SK-N-SH (cell line): Measurements from ENCODE around the gene TRIM8. TPM values are rescaled to one million over a fixed set of nuclear protein-coding genes. Genes with fewer than 3 reads are reported as not detected.

ENCODE experiments used
- CTCF ChIA-PET: fragments of 300-600, 350-600 bp; formaldehyde crosslinking; extraction: SDS; loops from one replicate; lab custom pipeline; 2021; lab: Yijun Ruan, JAX
- POLR2A ChIA-PET: fragments of 350-600 bp; sonication (Branson Sonifier 250); formaldehyde crosslinking; extraction: SDS; loops from one replicate; lab custom pipeline; 2020; ENCODE audit warnings: antibody characterized with exemption, inconsistent platforms; lab: Yijun Ruan, JAX
- DNase-seq: peaks from one replicate; pipeline ENCODE4 v3.0.0; 2012
- H2AFZ ChIP-seq: fragments of 200-600 bp; sonication (generic); 2 replicates; pipeline ENCODE4 v1.8.1; 2016; ENCODE audit warnings: antibody characterized with exemption, mild to moderate bottlenecking, low read depth
- H3F3A ChIP-seq: fragments of 200-600 bp; sonication (generic); replicated peaks from 2 replicates; pipeline ENCODE3; 2016; ENCODE audit warnings: antibody characterized with exemption, mild to moderate bottlenecking; ENCODE audit not compliant: insufficient read depth
- H3K27ac ChIP-seq, 2 experiments: fragments of 200-500 bp in 1 of 2; fragments of 200-600 bp in 1 of 2; sonication (Bioruptor generic) in 1 of 2; sonication (generic), shearing (Covaris generic) in 1 of 2; 2 replicates each; pipeline versions ENCODE4 v1.5.1 to v1.6.1; 2014 to 2016; ENCODE audit warnings: low read depth in 2 of 2, inconsistent platforms in 1 of 2, low read length in 1 of 2, mild to moderate bottlenecking in 1 of 2, mixed read lengths in 1 of 2
- H3K27me3 ChIP-seq: fragments of 200-600 bp; sonication (generic), shearing (Covaris generic); 2 replicates; pipeline ENCODE4 v1.6.1; 2016; ENCODE audit warnings: mixed run types; ENCODE audit not compliant: insufficient read depth
- H3K36me3 ChIP-seq, 2 experiments: fragments of 200-500 bp in 1 of 2; fragments of 200-600 bp in 1 of 2; sonication (Bioruptor generic) in 1 of 2; sonication (generic) in 1 of 2; replicated peaks in 1 of 2; 2 replicates each; pipeline versions ENCODE3 to v1.5.1; 2014 to 2016; ENCODE audit warnings: low read length in 1 of 2, mild to moderate bottlenecking in 1 of 2; ENCODE audit not compliant: insufficient read depth in 2 of 2, control insufficient read depth in 1 of 2
- H3K4me1 ChIP-seq, 2 experiments: fragments of 200-500 bp in 1 of 2; fragments of 200-600 bp in 1 of 2; sonication (Bioruptor generic) in 1 of 2; sonication (generic), shearing (Covaris generic) in 1 of 2; 2 replicates each; pipeline versions ENCODE4 v1.5.1 to v1.6.1; 2014 to 2016; ENCODE audit warnings: low read depth in 1 of 2, low read length in 1 of 2, mixed run types in 1 of 2; ENCODE audit not compliant: insufficient read depth in 2 of 2, control insufficient read depth in 1 of 2
- H3K4me2 ChIP-seq: fragments of 200-600 bp; sonication (generic), shearing (Covaris generic); 2 replicates; pipeline ENCODE4 v1.6.1; 2017; ENCODE audit warnings: mixed run types
- H3K4me3 ChIP-seq, 2 experiments: fragments of 200-500 bp in 1 of 2; fragments of 200-600 bp in 1 of 2; sonication (Bioruptor generic) in 1 of 2; sonication (generic), shearing (Covaris generic) in 1 of 2; 2 replicates each; pipeline versions ENCODE4 v1.5.1 to v1.8.1; 2014 to 2016; ENCODE audit warnings: low read depth in 2 of 2, inconsistent platforms in 1 of 2, low read length in 1 of 2, mild to moderate bottlenecking in 1 of 2, mixed read lengths in 1 of 2, moderate library complexity in 1 of 2
- H3K79me2 ChIP-seq: fragments of 200-600 bp; sonication (generic); 2 replicates; pipeline ENCODE4 v1.8.1; 2017; ENCODE audit warnings: mild to moderate bottlenecking; ENCODE audit not compliant: insufficient read depth
- H3K9ac ChIP-seq: fragments of 200-600 bp; sonication (generic); 2 replicates; pipeline ENCODE4 v1.6.1; 2017; ENCODE audit warnings: mixed run types
- H3K9me2 ChIP-seq: fragments of 200-600 bp; sonication (generic); 2 replicates; pipeline ENCODE4 v1.6.1; 2017; ENCODE audit warnings: mixed run types
- H3K9me3 ChIP-seq: fragments of 200-600 bp; sonication (generic); 2 replicates; pipeline ENCODE4 v1.6.1; 2017; ENCODE audit warnings: mixed run types, mild to moderate bottlenecking, moderate library complexity
- H4K20me1 ChIP-seq: fragments of 200-600 bp; sonication (generic); 2 replicates; pipeline ENCODE4 v1.6.1; 2017; ENCODE audit warnings: mild to moderate bottlenecking, mixed run types; ENCODE audit not compliant: insufficient read depth
- EP300 ChIP-seq, 2 experiments: IDR thresholded peaks; 2 replicates each; pipeline versions ENCODE4 v1.4.0 to v1.6.1; 2012; ENCODE audit warnings: borderline replicate concordance in 1 of 2, low read depth in 1 of 2, low read length in 1 of 2
- EZH2phosphoT487 ChIP-seq: fragments of 200-600 bp; sonication (generic); IDR thresholded peaks from 2 replicates; pipeline ENCODE4 v1.6.1; 2017; ENCODE audit warnings: low read depth, mixed run types, mild to moderate bottlenecking, antibody characterized with exemption, moderate library complexity, borderline replicate concordance
- FOSL2 ChIP-seq: IDR thresholded peaks from 2 replicates; pipeline ENCODE4 v1.4.0; 2012; ENCODE audit warnings: low read depth, mild to moderate bottlenecking, moderate library complexity, borderline replicate concordance
- IRF3 ChIP-seq: fragments of 150-350 bp; IDR thresholded peaks from 2 replicates; pipeline ENCODE4 v1.6.1; 2016; ENCODE audit warnings: mild to moderate bottlenecking, low read depth, low read length
- MEF2A ChIP-seq: IDR thresholded peaks from 2 replicates; pipeline ENCODE4 v1.4.0; 2012; ENCODE audit warnings: low read depth, borderline replicate concordance
- MXI1 ChIP-seq: IDR thresholded peaks from 2 replicates; pipeline ENCODE4 v1.6.1; 2012; ENCODE audit warnings: mild to moderate bottlenecking, low read depth, low read length, improper control_type of control experiment
- NFIC ChIP-seq: IDR thresholded peaks from 2 replicates; pipeline ENCODE4 v1.4.0; 2012; ENCODE audit warnings: borderline replicate concordance
- NRF1 ChIP-seq: IDR thresholded peaks from 2 replicates; pipeline ENCODE4 v1.6.1; 2012; ENCODE audit warnings: low read depth, mild to moderate bottlenecking, low read length
- RCOR1 ChIP-seq: fragments of 150-350 bp; IDR thresholded peaks from 2 replicates; pipeline ENCODE4 v1.6.1; 2017; ENCODE audit warnings: antibody characterized with exemption, low read length
- RXRA ChIP-seq: IDR thresholded peaks from 2 replicates; pipeline ENCODE4 v1.4.0; 2012; ENCODE audit warnings: low read depth, mild to moderate bottlenecking, borderline replicate concordance
- TCF12 ChIP-seq: IDR thresholded peaks from 2 replicates; pipeline ENCODE4 v1.4.0; 2012
- ZBTB33 ChIP-seq: IDR thresholded peaks from 2 replicates; pipeline ENCODE4 v1.4.0; 2012; ENCODE audit warnings: low read depth, borderline replicate concordance
- whole genome bisulfite sequencing: methylation state at CpG from one replicate; pipeline ENCODE4 v1.1.6; 2017; ENCODE audit warnings: low lambda C conversion rate; 5-methylcytosine and 5-hydroxymethylcytosine counted together
- polyA plus RNA-seq, 3 experiments: library from polyadenylated mRNA; depleted of rRNA; stranded (reverse); fragments of >200 nt; gene quantifications; 2 replicates each; pipeline ENCODE4 v1.2.3, GENCODE V29; 2012
- TF ChIP-seq, protein P1 (sequence below): IDR thresholded peaks from 2 replicates; pipeline ENCODE4; 2012
- TF ChIP-seq, protein P2 (sequence below): IDR thresholded peaks from 2 replicates; pipeline ENCODE4 v1.4.0; 2012; ENCODE audit warnings: low read depth, borderline replicate concordance

TRIM8 gene
- polyA plus RNA-seq, 1 of the 3 experiments (the other 2 are of a cell fraction): 108 TPM

DNA sequence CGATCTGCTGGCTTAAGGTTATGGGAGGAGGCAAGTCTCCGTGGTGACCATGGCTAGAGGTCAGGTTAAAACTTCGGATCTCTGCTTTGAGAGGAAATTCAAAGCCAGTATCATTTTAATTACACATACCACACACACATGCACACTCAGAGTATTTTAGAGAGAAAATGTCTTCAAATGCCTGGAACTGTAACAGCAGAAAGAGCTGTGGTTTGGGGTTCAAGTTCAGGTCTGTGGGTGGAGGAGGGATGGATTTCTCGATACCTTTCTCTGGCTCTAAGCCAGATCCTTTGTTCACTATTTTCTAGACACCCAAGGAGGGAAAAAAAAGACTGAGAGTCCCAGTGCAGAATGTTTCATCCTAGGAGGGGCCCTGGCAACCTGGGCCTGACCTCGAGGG lies 37.4 kb downstream of the TRIM8 start:
- H3K79me2 ChIP-seq: no peaks in the 10 kb centered on the region
- no peak for DNase-seq
- ChIA-PET CTCF (no interaction called here), POLR2A (no interaction called here)
- H3K4me3 ChIP-seq: no peak overlapping the region
- no peak overlapping the region for H2AFZ ChIP-seq
- H3K9me2 ChIP-seq: no peaks in the 10 kb centered on the region
- H3K9ac ChIP-seq: no peak overlapping the region
- peaks cover 8 to 24% of the 10 kb centered on the region in 2 experiments for H3K4me1 ChIP-seq
- no peaks in the 10 kb centered on the region for H3K27me3 ChIP-seq
- peaks cover 10 to 18% of the 10 kb centered on the region in 2 experiments for H3K36me3 ChIP-seq
- H3K4me2 ChIP-seq: no peak overlapping the region
- H3F3A ChIP-seq: peaks cover 6% of the 10 kb centered on the region
- no peak for TF ChIP-seq MXI1
- TF ChIP-seq NFIC: no peak
- H4K20me1 ChIP-seq: no peaks in the 10 kb centered on the region
- no peak overlapping the region for H3K27ac ChIP-seq
- no peaks in the 10 kb centered on the region for H3K9me3 ChIP-seq
- WGBS: 86% methylated on average over 4 of the region's 5 CpGs

DNA sequence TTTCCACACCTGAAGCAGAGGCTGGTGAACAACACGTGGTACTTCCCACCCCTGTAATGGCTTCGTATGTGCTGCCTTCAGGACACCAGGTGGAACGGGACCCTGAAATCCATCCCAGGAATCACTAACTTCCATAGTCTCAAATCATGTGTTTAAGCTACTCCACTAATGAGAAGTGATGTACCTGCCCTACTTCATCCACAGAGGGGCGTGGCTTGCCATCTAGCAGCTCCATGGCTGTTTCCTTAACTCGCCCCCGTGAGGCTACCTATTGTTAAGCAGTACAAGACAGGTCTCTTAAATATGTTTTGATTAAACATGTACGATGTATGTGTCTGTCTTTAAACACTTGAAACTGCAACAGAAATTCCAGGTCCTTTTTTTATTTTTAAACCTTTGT lies 38.1 kb downstream of the TRIM8 start:
- Histone ChIP-seq H3K9ac (no peak overlapping the region), H3K4me3 (no peak overlapping the region), H3K4me2 (no peak overlapping the region), H4K20me1 (no peaks in the 10 kb centered on the region), H2AFZ (no peak overlapping the region), H3K9me3 (no peaks in the 10 kb centered on the region), H3K36me3 (peaks cover 10 to 18% of the 10 kb centered on the region in 2 experiments), H3K27ac (no peak overlapping the region), H3K4me1 (peaks cover under 1 to 17% of the 10 kb centered on the region in 2 experiments; a peak in 2 of 4 replicates), H3K27me3 (no peaks in the 10 kb centered on the region), H3K9me2 (no peaks in the 10 kb centered on the region), H3K79me2 (no peaks in the 10 kb centered on the region), H3F3A (peaks cover 5% of the 10 kb centered on the region)
- CTCF ChIA-PET: interaction anchor here (1.0 kb wide), 1 partner anchor 31 kb away, joined by 4 read pairs; no protein-coding TSS in a partner anchor
- 93% methylated on average over 7 of the region's 7 CpGs for WGBS
- POLR2A ChIA-PET: no interaction called here
- no peak for DNase-seq
- TF ChIP-seq, protein P1, sequence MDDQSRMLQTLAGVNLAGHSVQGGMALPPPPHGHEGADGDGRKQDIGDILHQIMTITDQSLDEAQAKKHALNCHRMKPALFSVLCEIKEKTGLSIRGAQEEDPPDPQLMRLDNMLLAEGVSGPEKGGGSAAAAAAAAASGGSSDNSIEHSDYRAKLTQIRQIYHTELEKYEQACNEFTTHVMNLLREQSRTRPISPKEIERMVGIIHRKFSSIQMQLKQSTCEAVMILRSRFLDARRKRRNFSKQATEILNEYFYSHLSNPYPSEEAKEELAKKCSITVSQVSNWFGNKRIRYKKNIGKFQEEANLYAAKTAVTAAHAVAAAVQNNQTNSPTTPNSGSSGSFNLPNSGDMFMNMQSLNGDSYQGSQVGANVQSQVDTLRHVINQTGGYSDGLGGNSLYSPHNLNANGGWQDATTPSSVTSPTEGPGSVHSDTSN: no peak

DNA sequence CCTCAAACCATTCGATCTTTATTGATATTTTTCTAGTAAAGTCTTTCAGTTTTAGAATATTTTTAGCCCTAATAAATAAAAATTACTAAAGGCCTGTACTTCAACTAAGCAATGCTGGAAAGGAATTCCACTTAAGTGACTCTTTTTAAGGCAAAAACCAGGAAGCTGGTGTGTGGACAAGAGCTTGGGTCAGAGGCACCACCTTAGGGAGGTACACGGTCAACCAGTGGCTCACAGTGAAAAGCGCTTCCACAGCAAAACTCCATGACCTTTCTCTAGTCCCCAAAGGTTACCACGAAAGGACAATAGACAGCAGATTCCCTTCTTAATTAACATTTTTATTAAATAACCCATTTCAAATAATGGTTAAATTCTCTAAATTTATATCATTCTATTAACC lies 38.7 kb downstream of the TRIM8 start:
- no peaks in the 10 kb centered on the region for H3K9me3 ChIP-seq
- H3K36me3 ChIP-seq: peaks cover 10 to 18% of the 10 kb centered on the region in 2 experiments
- H3K4me2 ChIP-seq: no peak overlapping the region
- H3K79me2 ChIP-seq: no peaks in the 10 kb centered on the region
- POLR2A ChIA-PET: no interaction called here
- no peak overlapping the region for H2AFZ ChIP-seq
- 92% methylated on average over 4 of the region's 4 CpGs for WGBS
- no peak overlapping the region for H3K4me3 ChIP-seq
- no peak overlapping the region for H3K27ac ChIP-seq
- H3K9me2 ChIP-seq: no peaks in the 10 kb centered on the region
- no peaks in the 10 kb centered on the region for H3K27me3 ChIP-seq
- peaks cover 0 to 11% of the 10 kb centered on the region in 2 experiments; a peak in 2 of 4 replicates for H3K4me1 ChIP-seq
- H4K20me1 ChIP-seq: no peaks in the 10 kb centered on the region
- no peak for DNase-seq
- peaks cover 5% of the 10 kb centered on the region for H3F3A ChIP-seq
- no peak overlapping the region for H3K9ac ChIP-seq
- CTCF ChIA-PET: interaction anchor here (1.0 to 1.9 kb wide), 2 partner anchors 13 to 30 kb away, joined by 4 to 5 read pairs; no protein-coding TSS in a partner anchor
- TF ChIP-seq MXI1 (no peak), RXRA (no peak), EZH2phosphoT487 (no peak), ZBTB33 (no peak), FOSL2 (no peak), MEF2A (no peak), IRF3 (no peak), TCF12 (no peak), RCOR1 (no peak), EP300 (IDR thresholded peaks at IDR 0.05; ENCODE audit: borderline replicate concordance in 1 of 2, low read depth in 1 of 2, low read length in 1 of 2) (no peak), NRF1 (no peak)
- TF ChIP-seq, protein P2, sequence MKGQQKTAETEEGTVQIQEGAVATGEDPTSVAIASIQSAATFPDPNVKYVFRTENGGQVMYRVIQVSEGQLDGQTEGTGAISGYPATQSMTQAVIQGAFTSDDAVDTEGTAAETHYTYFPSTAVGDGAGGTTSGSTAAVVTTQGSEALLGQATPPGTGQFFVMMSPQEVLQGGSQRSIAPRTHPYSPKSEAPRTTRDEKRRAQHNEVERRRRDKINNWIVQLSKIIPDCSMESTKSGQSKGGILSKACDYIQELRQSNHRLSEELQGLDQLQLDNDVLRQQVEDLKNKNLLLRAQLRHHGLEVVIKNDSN: no peak
- TF ChIP-seq, protein P1: no peak
